IPS-20b (cell line): ENCODE results near the gene SUPT7L.

ENCODE experiments used
- H3K27ac ChIP-seq: one replicate; pipeline ENCODE4 v1.5.1; 2013; ENCODE audit warnings: low read length
- H3K27me3 ChIP-seq: 2 replicates; pipeline ENCODE4 v1.6.1; 2013; ENCODE audit warnings: mild to moderate bottlenecking, low read length, inconsistent platforms; ENCODE audit not compliant: insufficient read depth
- H3K36me3 ChIP-seq: 2 replicates; pipeline ENCODE4 v1.6.1; 2013; ENCODE audit warnings: low read depth, mild to moderate bottlenecking, inconsistent platforms, low read length, moderate library complexity; ENCODE audit not compliant: insufficient read depth
- H3K4me1 ChIP-seq: 2 replicates; pipeline ENCODE4 v1.6.1; 2013; ENCODE audit warnings: mild to moderate bottlenecking, control low read depth, inconsistent platforms, low read length, moderate library complexity; ENCODE audit not compliant: insufficient read depth
- H3K4me3 ChIP-seq: 2 replicates; pipeline ENCODE4 v1.5.1; 2013; ENCODE audit warnings: mild to moderate bottlenecking, low read length, inconsistent platforms
- H3K9ac ChIP-seq: 2 replicates; pipeline ENCODE4 v1.6.1; 2013; ENCODE audit warnings: low read depth, mild to moderate bottlenecking, inconsistent platforms, low read length, moderate library complexity
- H3K9me3 ChIP-seq: 2 replicates; pipeline ENCODE4 v1.6.1; 2013; ENCODE audit warnings: mild to moderate bottlenecking, low read depth, low read length, inconsistent platforms; ENCODE audit not compliant: insufficient read depth

SUPT7L gene

GRCh38 chr2:27653397-27653796 lies 10.0 kb downstream of the SUPT7L start:
- Histone ChIP-seq H3K27me3 (no peaks in the 10 kb centered on the region), H3K9ac (no peak overlapping the region), H3K9me3 (no peaks in the 10 kb centered on the region), H3K27ac (no peak overlapping the region), H3K4me3 (no peak overlapping the region), H3K36me3 (peaks cover 95% of the 10 kb centered on the region), H3K4me1 (no peaks in the 10 kb centered on the region; the same call in 1 of the 2 replicates)

- Histone ChIP-seq H3K9ac (no peak overlapping the region), H3K36me3 (peaks cover 95% of the 10 kb centered on the region), H3K4me3 (no peak overlapping the region)
Observed at GRCh38 chr2:27652790-27653189, 10.6 kb downstream of the SUPT7L start.

GRCh38 chr2:27652341-27652740 lies 11.1 kb downstream of the SUPT7L start:
- Histone ChIP-seq H3K9ac (no peak overlapping the region), H3K4me3 (no peak overlapping the region), H3K27me3 (no peaks in the 10 kb centered on the region), H3K27ac (no peak overlapping the region), H3K36me3 (peaks cover 95% of the 10 kb centered on the region), H3K9me3 (no peaks in the 10 kb centered on the region), H3K4me1 (no peaks in the 10 kb centered on the region; the same call in 1 of the 2 replicates)

More at GRCh38 chr2:27652790-27653189, 10.6 kb downstream of the SUPT7L start:
- H3K4me1 ChIP-seq = no peaks in the 10 kb centered on the region; the same call in 1 of the 2 replicates
- H3K27me3 ChIP-seq = no peaks in the 10 kb centered on the region
- H3K9me3 ChIP-seq = no peaks in the 10 kb centered on the region
- no peak overlapping the region for H3K27ac ChIP-seq

- no peaks in the 10 kb centered on the region; the same call in 1 of the 2 replicates for H3K4me1 ChIP-seq
- no peak overlapping the region for H3K27ac ChIP-seq
- H3K9ac ChIP-seq = no peak overlapping the region
- no peaks in the 10 kb centered on the region for H3K27me3 ChIP-seq
- H3K9me3 ChIP-seq = no peaks in the 10 kb centered on the region
- H3K4me3 ChIP-seq = no peak overlapping the region
- peaks cover 95% of the 10 kb centered on the region for H3K36me3 ChIP-seq
Observed at GRCh38 chr2:27651056-27651455, 12.4 kb downstream of the SUPT7L start.

- Histone ChIP-seq H3K9me3 (no peaks in the 10 kb centered on the region), H3K27ac (no peak overlapping the region), H3K4me1 (no peaks in the 10 kb centered on the region), H3K9ac (no peak overlapping the region), H3K36me3 (peaks cover 85% of the 10 kb centered on the region), H3K27me3 (no peaks in the 10 kb centered on the region), H3K4me3 (no peak overlapping the region)
Observed at GRCh38 chr2:27647737-27648136, 15.7 kb downstream of the SUPT7L start.

- H3K27ac ChIP-seq = no peak overlapping the region
- no peaks in the 10 kb centered on the region for H3K4me1 ChIP-seq
- no peaks in the 10 kb centered on the region for H3K27me3 ChIP-seq
- peaks cover 85% of the 10 kb centered on the region for H3K36me3 ChIP-seq
- H3K9me3 ChIP-seq = no peaks in the 10 kb centered on the region
- H3K4me3 ChIP-seq = no peak overlapping the region
- no peak overlapping the region for H3K9ac ChIP-seq
Observed at GRCh38 chr2:27647289-27647688, 16.1 kb downstream of the SUPT7L start.

- Histone ChIP-seq H3K27ac (no peak overlapping the region), H3K4me1 (no peaks in the 10 kb centered on the region), H3K9ac (no peak overlapping the region), H3K27me3 (no peaks in the 10 kb centered on the region), H3K36me3 (peaks cover 87% of the 10 kb centered on the region), H3K9me3 (no peaks in the 10 kb centered on the region), H3K4me3 (no peak overlapping the region)
Observed at GRCh38 chr2:27645197-27645596, 18.2 kb downstream of the SUPT7L start.

GRCh38 chr2:27640722-27641245 lies 22.6 kb downstream of the SUPT7L start:
- no peak overlapping the region for H3K27ac ChIP-seq
- no peaks in the 10 kb centered on the region for H3K9me3 ChIP-seq
- no peak overlapping the region for H3K4me3 ChIP-seq
- H3K9ac ChIP-seq = no peak overlapping the region
- no peaks in the 10 kb centered on the region for H3K4me1 ChIP-seq
- H3K36me3 ChIP-seq = peaks cover 86% of the 10 kb centered on the region
- no peaks in the 10 kb centered on the region for H3K27me3 ChIP-seq

- Histone ChIP-seq H3K27ac (no peak overlapping the region), H3K36me3 (peaks cover 90% of the 10 kb centered on the region), H3K27me3 (no peaks in the 10 kb centered on the region), H3K4me3 (no peak overlapping the region), H3K4me1 (no peaks in the 10 kb centered on the region), H3K9ac (no peak overlapping the region), H3K9me3 (no peaks in the 10 kb centered on the region)
Observed at GRCh38 chr2:27638709-27639108, 24.7 kb downstream of the SUPT7L start.

GRCh38 chr2:27638037-27638637 lies 25.3 kb downstream of the SUPT7L start:
- Histone ChIP-seq H3K27ac (no peak overlapping the region), H3K9ac (no peak overlapping the region), H3K9me3 (no peaks in the 10 kb centered on the region)

GRCh38 chr2:27636766-27637165 lies 26.6 kb downstream of the SUPT7L start:
- Histone ChIP-seq H3K4me1 (no peaks in the 10 kb centered on the region), H3K27ac (no peak overlapping the region), H3K9me3 (no peaks in the 10 kb centered on the region), H3K36me3 (peaks cover 94% of the 10 kb centered on the region), H3K4me3 (no peak overlapping the region), H3K9ac (no peak overlapping the region), H3K27me3 (no peaks in the 10 kb centered on the region)

More at GRCh38 chr2:27638037-27638637, 25.3 kb downstream of the SUPT7L start:
- no peak overlapping the region for H3K4me3 ChIP-seq
- H3K4me1 ChIP-seq = no peaks in the 10 kb centered on the region
- H3K36me3 ChIP-seq = peaks cover 91% of the 10 kb centered on the region
- no peaks in the 10 kb centered on the region for H3K27me3 ChIP-seq

GRCh38 chr2:27634291-27634690 lies 29.1 kb downstream of the SUPT7L start:
- H3K36me3 ChIP-seq = peaks cover 86% of the 10 kb centered on the region
- no peaks in the 10 kb centered on the region for H3K4me1 ChIP-seq
- no peak overlapping the region for H3K4me3 ChIP-seq
- no peaks in the 10 kb centered on the region for H3K27me3 ChIP-seq
- H3K9me3 ChIP-seq = no peaks in the 10 kb centered on the region
- no peak overlapping the region for H3K27ac ChIP-seq
- H3K9ac ChIP-seq = no peak overlapping the region
